HG03439 (cell line): Measurements from ENCODE around the gene EBF4.

ENCODE experiments used
- ATAC-seq: cut with Tn5 transposase; IDR thresholded peaks from one replicate; pipeline ENCODE4 v1.9.1; 2021; ENCODE audit warnings: mild to moderate bottlenecking, moderate library complexity; ENCODE audit not compliant: unreplicated experiment

EBF4 gene

GRCh38 chr20:2793471-2793870, 100.9 kb downstream of the EBF4 start:
- ATAC-seq: no peak

- no peak for ATAC-seq
These were observed 101.7 kb downstream of the EBF4 start for GRCh38 chr20:2794202-2794748.

- ATAC-seq: no peak
These were observed 102.4 kb downstream of the EBF4 start for GRCh38 chr20:2794866-2795447.

GRCh38 chr20:2795451-2795850, 102.9 kb downstream of the EBF4 start:
- no peak for ATAC-seq

GRCh38 chr20:2796011-2796660, 103.6 kb downstream of the EBF4 start:
- ATAC-seq: no peak

GRCh38 chr20:2797136-2797983, 104.8 kb downstream of the EBF4 start:
- ATAC-seq: no peak

- ATAC-seq: no peak
These were observed 105.7 kb downstream of the EBF4 start for GRCh38 chr20:2798095-2798805.

GRCh38 chr20:2798814-2799213, 106.2 kb downstream of the EBF4 start:
- ATAC-seq: no peak

GRCh38 chr20:2799271-2799670, 106.7 kb downstream of the EBF4 start:
- no peak for ATAC-seq

GRCh38 chr20:2799688-2800520, 107.3 kb downstream of the EBF4 start:
- ATAC-seq: no peak

- no peak for ATAC-seq
These were observed 108.1 kb downstream of the EBF4 start, which contains the start of gene CPXM1 for GRCh38 chr20:2800521-2801285. CPXM1 (minus strand) TSS chr20:2800627; CDS start chr20:2800572, 55 bp downstream.

GRCh38 chr20:2801286-2801728, 108.7 kb downstream of the EBF4 start:
- ATAC-seq: no peak

- ATAC-seq: no peak
These were observed 111.7 kb downstream of the EBF4 start for GRCh38 chr20:2804041-2804828.

- ATAC-seq: no peak
These were observed 112.5 kb downstream of the EBF4 start for GRCh38 chr20:2804852-2805688.

- ATAC-seq: no peak
These were observed 113.2 kb downstream of the EBF4 start for GRCh38 chr20:2805689-2806350.

GRCh38 chr20:2806351-2806701, 113.7 kb downstream of the EBF4 start:
- ATAC-seq: no peak

GRCh38 chr20:2807019-2807418, 114.4 kb downstream of the EBF4 start:
- no peak for ATAC-seq
